Testis (tissue), 3 donors: ENCODE measurements around the gene DPP8. TPM values are rescaled to one million over a fixed set of nuclear protein-coding genes. Genes with fewer than 3 reads are reported as not detected.

Experiments used
- DNase-seq: peaks from one replicate; pipeline ENCODE4 v3.0.0-alpha.2; 2019
- H3K27ac ChIP-seq, 2 donors: fragments of 200-600 bp; sonication (generic); one replicate each; pipeline ENCODE4 v1.5.1; 2019
- H3K27me3 ChIP-seq: fragments of 200-600 bp; sonication (generic); one replicate; pipeline ENCODE4 v1.5.1; 2019
- H3K36me3 ChIP-seq: fragments of 200-600 bp; sonication (generic); one replicate; pipeline ENCODE4 v1.5.1; 2017; ENCODE audit warnings: low read depth; ENCODE audit errors: missing control alignments
- H3K4me1 ChIP-seq: fragments of 200-600 bp; sonication (generic); one replicate; pipeline ENCODE4 v1.5.1; 2019
- H3K4me3 ChIP-seq, 2 donors: fragments of 200-600 bp; sonication (generic); one replicate each; pipeline ENCODE4 v1.5.1; 2017 to 2019
- H3K9me3 ChIP-seq: fragments of 200-600 bp; sonication (generic); one replicate; pipeline ENCODE4 v1.5.1; 2017
- POLR2A ChIP-seq: fragments of 450-650 bp; IDR thresholded peaks from one replicate; pipeline ENCODE4 v1.6.1; 2017; ENCODE audit warnings: antibody characterized with exemption, mild to moderate bottlenecking, moderate library complexity
- WGBS, 2 donors: methylation state at CpG; one replicate each; pipeline ENCODE4 v1.1.5; 2018; 5-methylcytosine and 5-hydroxymethylcytosine counted together
- intact Hi-C: fragments of 100-400 bp; cut with DNase I; formaldehyde crosslinking; loops from one replicate; pipeline ENCODE4 v1.15.1; 2023; ENCODE audit warnings: low total_unique reads
- polyA plus RNA-seq: library from polyadenylated mRNA; stranded (reverse); fragments of 350-450 nt; fragmentation: Illumina TruSeq; extraction: RNeasy Lipid Tissue Mini Kit (QIAGEN cat#74804); gene quantifications from one replicate; pipeline ENCODE4 v1.2.3, GENCODE V29; 2014; ENCODE audit warnings: low read depth, low replicate concordance; ENCODE audit not compliant: insufficient read depth
- total RNA-seq, 2 donors: library from RNA; depleted of rRNA; stranded (reverse); fragments of >200 nt; gene quantifications; one replicate each; pipeline ENCODE4 v1.2.3, GENCODE V29; 2016
- TF ChIP-seq, protein P1 (sequence below), 3 experiments: fragments of 450-650 bp in 2 of 3; fragments of 200-600 bp in 1 of 3; sonication (generic) in 1 of 3; IDR thresholded peaks; one replicate each; pipeline ENCODE4 v1.5.1; 2016 to 2019; ENCODE audit warnings: antibody characterized with exemption in 3 of 3, mild to moderate bottlenecking in 2 of 3, moderate library complexity in 1 of 3

Gene DPP8
- total and polyA plus RNA-seq, 3 donors from 2014 or later, result 51.6 to 68.3 (median 64.4) TPM

DNA sequence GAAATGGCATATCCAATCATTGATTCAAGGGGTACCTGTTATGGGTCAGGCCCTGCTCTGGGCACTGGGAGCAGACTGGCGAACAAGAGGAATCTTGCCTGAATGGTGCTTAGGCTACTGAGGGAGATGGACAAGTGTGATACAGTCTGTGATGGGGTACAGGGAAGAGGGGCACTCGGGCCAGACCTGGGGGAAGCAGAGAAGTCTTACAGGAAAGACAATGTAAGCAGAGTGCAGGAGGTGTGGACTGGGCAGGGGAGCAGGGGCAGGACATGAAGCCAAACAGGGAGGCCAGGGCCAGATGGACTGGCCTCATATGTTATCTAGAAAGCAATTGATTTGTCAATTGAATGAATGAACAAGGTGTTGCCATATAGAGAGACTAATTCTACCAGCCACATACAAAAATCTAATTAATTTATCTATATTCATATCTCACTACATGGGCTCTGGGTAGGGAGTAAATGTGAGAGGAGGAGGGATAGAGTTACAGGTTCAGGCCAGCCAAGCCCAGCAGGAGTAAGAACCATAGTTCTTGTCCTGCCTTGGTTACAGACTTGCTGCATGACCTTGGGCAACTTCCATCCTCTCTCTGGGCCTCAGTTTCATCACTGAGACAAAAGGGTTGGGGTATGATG lies 91.2 kb downstream of the DPP8 start:
- Histone ChIP-seq H3K27me3 (no peaks in the 10 kb centered on the region), H3K36me3 (no peaks in the 10 kb centered on the region), H3K27ac (no peak overlapping the region), H3K9me3 (no peaks in the 10 kb centered on the region), H3K4me1 (peaks cover 8% of the 10 kb centered on the region), H3K4me3 (no peak overlapping the region)
- 83 to 84% methylated on average over 2 of the region's 2 CpGs for WGBS, 2 donors
- no peak for TF ChIP-seq POLR2A
- TF ChIP-seq, protein P1, sequence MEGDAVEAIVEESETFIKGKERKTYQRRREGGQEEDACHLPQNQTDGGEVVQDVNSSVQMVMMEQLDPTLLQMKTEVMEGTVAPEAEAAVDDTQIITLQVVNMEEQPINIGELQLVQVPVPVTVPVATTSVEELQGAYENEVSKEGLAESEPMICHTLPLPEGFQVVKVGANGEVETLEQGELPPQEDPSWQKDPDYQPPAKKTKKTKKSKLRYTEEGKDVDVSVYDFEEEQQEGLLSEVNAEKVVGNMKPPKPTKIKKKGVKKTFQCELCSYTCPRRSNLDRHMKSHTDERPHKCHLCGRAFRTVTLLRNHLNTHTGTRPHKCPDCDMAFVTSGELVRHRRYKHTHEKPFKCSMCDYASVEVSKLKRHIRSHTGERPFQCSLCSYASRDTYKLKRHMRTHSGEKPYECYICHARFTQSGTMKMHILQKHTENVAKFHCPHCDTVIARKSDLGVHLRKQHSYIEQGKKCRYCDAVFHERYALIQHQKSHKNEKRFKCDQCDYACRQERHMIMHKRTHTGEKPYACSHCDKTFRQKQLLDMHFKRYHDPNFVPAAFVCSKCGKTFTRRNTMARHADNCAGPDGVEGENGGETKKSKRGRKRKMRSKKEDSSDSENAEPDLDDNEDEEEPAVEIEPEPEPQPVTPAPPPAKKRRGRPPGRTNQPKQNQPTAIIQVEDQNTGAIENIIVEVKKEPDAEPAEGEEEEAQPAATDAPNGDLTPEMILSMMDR (IDR thresholded peaks at IDR 0.05), result no peak
- intact Hi-C loops, result no loop called here
- DNase-seq, result peak; percentile 4

DNA sequence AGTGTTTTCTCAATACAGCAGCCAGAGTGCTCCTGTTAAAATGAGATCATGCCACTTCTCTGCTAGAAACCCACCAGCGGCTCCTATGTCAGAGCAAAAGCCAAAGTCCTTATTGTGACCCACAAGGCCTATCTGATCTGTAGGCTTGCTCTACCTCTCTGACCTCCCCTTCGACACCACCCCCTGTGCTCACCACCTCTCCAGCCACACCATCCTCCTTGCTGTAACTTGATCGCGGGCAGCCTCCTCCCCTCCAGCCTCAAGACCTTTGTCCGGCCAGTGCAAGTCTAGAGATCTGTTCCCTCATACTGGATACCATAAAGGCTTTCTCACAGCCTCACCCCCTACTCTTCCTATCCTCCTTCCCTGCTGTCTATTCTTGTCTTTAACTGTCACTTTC lies 92.8 kb downstream of the DPP8 start:
- no peak for DNase-seq
- 89 to 91% methylated on average over 5 of the region's 5 CpGs for WGBS, 2 donors

DNA sequence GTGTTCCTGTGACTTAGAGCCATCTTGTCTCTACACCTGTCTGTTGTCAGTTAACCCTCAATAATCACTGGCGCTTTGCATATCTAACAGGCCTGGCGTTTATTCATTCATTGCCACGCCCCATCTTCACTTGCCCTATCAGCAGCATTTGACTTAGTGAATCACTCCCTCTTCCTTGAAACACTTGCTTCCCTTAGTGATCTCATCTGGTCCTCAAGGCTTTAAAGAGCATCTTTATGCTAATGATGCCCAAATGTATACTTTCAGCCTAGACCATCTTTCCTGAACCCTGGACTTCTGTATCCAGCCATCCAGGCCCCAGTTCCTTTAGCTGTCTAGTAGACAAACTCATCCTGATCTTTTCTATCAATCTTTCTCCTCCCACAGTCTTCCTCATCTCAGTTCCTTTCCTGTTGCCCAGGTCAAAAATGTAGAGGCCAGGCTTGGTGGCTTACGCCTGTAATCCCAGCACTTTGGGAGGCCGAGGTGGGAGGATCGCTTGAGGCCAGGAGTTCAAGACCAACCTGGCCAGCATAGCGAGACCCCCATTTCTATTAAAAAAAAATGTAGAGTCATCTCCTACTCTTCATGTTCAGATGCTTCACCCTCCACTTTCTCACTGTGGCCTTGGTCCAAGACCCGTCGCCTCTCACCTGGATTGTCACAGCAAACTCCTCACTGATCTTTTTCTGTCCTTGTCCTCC lies 93.4 kb downstream of the DPP8 start:
- Histone ChIP-seq H3K27me3 (no peaks in the 10 kb centered on the region), H3K27ac (no peak overlapping the region), H3K9me3 (no peaks in the 10 kb centered on the region), H3K4me1 (peaks cover 16% of the 10 kb centered on the region), H3K4me3 (no peak overlapping the region), H3K36me3 (no peaks in the 10 kb centered on the region)
- TF ChIP-seq, protein P1 (IDR thresholded peaks at IDR 0.05), result no peak
- TF ChIP-seq POLR2A, result no peak
- 78 to 85% methylated on average over 9 of the region's 9 CpGs for WGBS, 2 donors
- intact Hi-C loops, result no loop called here
- no peak for DNase-seq

More for the DNA sequence above, 92.8 kb downstream of the DPP8 start:
- no peak for TF ChIP-seq POLR2A
- TF ChIP-seq, protein P1 (IDR thresholded peaks at IDR 0.05), result no peak
- H3K36me3 ChIP-seq, result no peaks in the 10 kb centered on the region
- intact Hi-C loops, result no loop called here
- no peaks in the 10 kb centered on the region for H3K9me3 ChIP-seq
- H3K4me1 ChIP-seq, result peaks cover 16% of the 10 kb centered on the region
- no peak overlapping the region for H3K27ac ChIP-seq
- H3K4me3 ChIP-seq, result no peak overlapping the region
- no peaks in the 10 kb centered on the region for H3K27me3 ChIP-seq

DNA sequence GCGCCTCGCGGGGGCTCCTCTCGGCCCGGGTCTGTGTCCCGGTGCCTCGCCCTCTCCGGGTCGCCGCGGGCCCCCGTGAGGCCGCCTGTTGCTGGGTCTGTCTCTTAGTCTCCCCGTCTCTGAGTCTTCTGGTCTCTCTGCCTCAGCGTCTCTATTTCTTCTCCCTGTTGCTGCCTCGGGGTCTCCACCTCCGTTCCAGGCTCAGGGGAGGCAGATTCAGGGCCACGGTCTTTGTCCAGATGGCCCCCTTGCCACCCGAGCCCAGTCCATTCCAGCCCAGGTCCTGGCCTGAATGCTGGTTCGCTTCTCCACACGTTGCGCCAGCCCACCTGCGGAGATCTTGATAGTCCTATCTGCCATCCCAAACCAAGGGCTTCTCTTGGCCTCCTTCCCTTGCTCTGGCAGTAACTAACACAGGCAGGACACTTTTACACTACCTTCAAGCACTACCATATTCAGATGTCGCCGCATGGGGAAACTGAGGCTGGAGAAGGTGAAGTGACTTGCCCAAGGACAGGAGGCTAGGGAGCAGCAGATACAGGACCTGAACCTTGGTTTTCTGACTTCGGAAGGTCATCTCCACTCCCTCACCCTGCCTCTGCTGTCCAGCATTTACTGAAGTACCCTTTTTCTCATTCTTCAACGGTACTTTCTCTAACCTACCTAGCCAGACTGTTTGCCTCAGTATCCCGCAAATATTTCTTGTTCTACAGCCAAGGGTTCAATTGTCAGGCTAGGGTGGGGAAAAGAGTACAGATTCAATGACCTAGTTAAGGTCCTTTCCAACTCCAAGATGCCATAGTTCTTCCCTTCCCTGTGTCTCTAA lies 94.1 kb downstream of the DPP8 start:
- Histone ChIP-seq H3K4me1 (peaks cover 16% of the 10 kb centered on the region), H3K36me3 (no peaks in the 10 kb centered on the region), H3K27ac (no peak overlapping the region), H3K4me3 (peak overlapping the region; percentile 34), H3K27me3 (no peaks in the 10 kb centered on the region), H3K9me3 (no peaks in the 10 kb centered on the region)
- TF ChIP-seq POLR2A, result no peak
- TF ChIP-seq, protein P1 (IDR thresholded peaks at IDR 0.05), result no peak
- intact Hi-C loops, result no loop called here
- no peak for DNase-seq
- WGBS, 2 donors, result 19 to 24% methylated on average over 25 to 28 of the region's 28 CpGs
